SK-N-SH treated with all-trans-retinoic acid at 6 μM for 48 hours (cell line): ENCODE measurements around the gene CPAMD8.

Source experiments
- BACH2 ChIP-seq: fragments of 250-450 bp; sonication (Bioruptor Pico); IDR thresholded peaks from 2 replicates; pipeline ENCODE4 v1.9.0; 2021; ENCODE audit warnings: mild to moderate bottlenecking, borderline replicate concordance
- ISL1 ChIP-seq: fragments of 250-450 bp; sonication (Bioruptor Pico); IDR thresholded peaks from 2 replicates; pipeline ENCODE4 v2.1.2; 2022; ENCODE audit warnings: mild to moderate bottlenecking, moderate library complexity
- OSR1 ChIP-seq: fragments of 250-450 bp; sonication (Bioruptor Pico); IDR thresholded peaks from 2 replicates; pipeline ENCODE4 v1.8.0; 2022; ENCODE audit warnings: moderate library complexity, mild to moderate bottlenecking, inconsistent platforms
- RARB ChIP-seq: fragments of 250-450 bp; sonication (Bioruptor Pico); IDR thresholded peaks from 2 replicates; pipeline ENCODE4 v1.8.0; 2021; ENCODE audit warnings: mild to moderate bottlenecking, moderate library complexity
- TCF4 ChIP-seq: fragments of 250-450 bp; sonication (Bioruptor Pico); IDR thresholded peaks from 2 replicates; pipeline ENCODE4 v1.8.0; 2021; ENCODE audit warnings: mild to moderate bottlenecking, moderate library complexity, borderline replicate concordance
- ZC3H10 ChIP-seq: fragments of 250-450 bp; sonication (Bioruptor Pico); IDR thresholded peaks from 2 replicates; pipeline ENCODE4 v1.5.1; 2021; ENCODE audit warnings: mild to moderate bottlenecking, moderate library complexity
- ZFP3 ChIP-seq: fragments of 250-450 bp; sonication (Bioruptor Pico); IDR thresholded peaks from 2 replicates; pipeline ENCODE4 v1.5.0; 2020; ENCODE audit warnings: mild to moderate bottlenecking, moderate library complexity
- ZFP30 ChIP-seq: fragments of 450-650 bp; formaldehyde crosslinking; IDR thresholded peaks from 2 replicates; pipeline ENCODE4 v1.5.0; 2022; ENCODE audit warnings: mild to moderate bottlenecking, moderate library complexity
- ZNF565 ChIP-seq: fragments of 450-650 bp; formaldehyde crosslinking; conservative IDR thresholded peaks from 2 replicates; pipeline ENCODE4 v1.5.0; 2020; ENCODE audit warnings: low read depth, mild to moderate bottlenecking, moderate library complexity
- ZNF70 ChIP-seq: fragments of 450-650 bp; formaldehyde crosslinking; IDR thresholded peaks from 2 replicates; pipeline ENCODE4 v1.5.0; 2020; ENCODE audit warnings: mild to moderate bottlenecking, moderate library complexity
- ZNF8 ChIP-seq: fragments of 450-650 bp; formaldehyde crosslinking; IDR thresholded peaks from 2 replicates; pipeline ENCODE4 v1.5.0; 2020; ENCODE audit warnings: mild to moderate bottlenecking, moderate library complexity
- TF ChIP-seq, protein P1 (sequence below): fragments of 250-450 bp; sonication (Bioruptor Pico); IDR thresholded peaks from 2 replicates; pipeline ENCODE4 v1.8.0; 2020; ENCODE audit warnings: mild to moderate bottlenecking, moderate library complexity, borderline replicate concordance
- TF ChIP-seq, protein P2 (sequence below): fragments of 250-450 bp; sonication (Bioruptor Pico); IDR thresholded peaks from 2 replicates; pipeline ENCODE4 v1.5.0; 2020; ENCODE audit warnings: mild to moderate bottlenecking, moderate library complexity
- TF ChIP-seq, protein P3 (sequence below): fragments of 250-450 bp; sonication (Bioruptor Pico); IDR thresholded peaks from 2 replicates; pipeline ENCODE4 v1.5.1; 2020; ENCODE audit warnings: low read depth, mild to moderate bottlenecking, moderate library complexity

DNA sequence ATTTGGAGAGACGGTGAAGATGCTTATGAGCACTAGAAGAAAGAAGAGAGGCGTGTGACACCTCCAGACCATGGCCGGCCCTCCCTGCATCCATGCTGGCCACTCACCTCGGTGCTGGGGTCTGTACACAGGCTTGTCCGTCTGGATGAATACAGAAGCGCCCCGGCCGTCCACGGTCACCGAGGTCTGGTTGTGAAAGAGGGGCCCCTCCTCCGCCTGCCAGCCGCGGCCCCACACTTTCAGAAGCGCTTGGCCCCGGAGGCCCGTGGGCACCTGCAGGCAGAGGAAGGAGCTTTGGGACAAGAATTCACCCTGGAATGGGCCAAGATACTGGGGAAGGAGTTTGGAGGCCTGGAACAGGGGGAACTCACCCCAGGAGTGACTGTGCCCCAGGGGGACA, 15.1 kb downstream of the CPAMD8 start:
- TF ChIP-seq, protein P1, sequence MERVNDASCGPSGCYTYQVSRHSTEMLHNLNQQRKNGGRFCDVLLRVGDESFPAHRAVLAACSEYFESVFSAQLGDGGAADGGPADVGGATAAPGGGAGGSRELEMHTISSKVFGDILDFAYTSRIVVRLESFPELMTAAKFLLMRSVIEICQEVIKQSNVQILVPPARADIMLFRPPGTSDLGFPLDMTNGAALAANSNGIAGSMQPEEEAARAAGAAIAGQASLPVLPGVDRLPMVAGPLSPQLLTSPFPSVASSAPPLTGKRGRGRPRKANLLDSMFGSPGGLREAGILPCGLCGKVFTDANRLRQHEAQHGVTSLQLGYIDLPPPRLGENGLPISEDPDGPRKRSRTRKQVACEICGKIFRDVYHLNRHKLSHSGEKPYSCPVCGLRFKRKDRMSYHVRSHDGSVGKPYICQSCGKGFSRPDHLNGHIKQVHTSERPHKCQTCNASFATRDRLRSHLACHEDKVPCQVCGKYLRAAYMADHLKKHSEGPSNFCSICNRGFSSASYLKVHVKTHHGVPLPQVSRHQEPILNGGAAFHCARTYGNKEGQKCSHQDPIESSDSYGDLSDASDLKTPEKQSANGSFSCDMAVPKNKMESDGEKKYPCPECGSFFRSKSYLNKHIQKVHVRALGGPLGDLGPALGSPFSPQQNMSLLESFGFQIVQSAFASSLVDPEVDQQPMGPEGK: no peak
- TF ChIP-seq RARB: no peak
- no peak for TF ChIP-seq ISL1
- no peak for TF ChIP-seq ZFP3 (CRISPR knock-in tag)
- no peak for TF ChIP-seq OSR1 (CRISPR knock-in tag)
- no peak for TF ChIP-seq ZFP30 (CRISPR knock-in tag)
- TF ChIP-seq, protein P2, sequence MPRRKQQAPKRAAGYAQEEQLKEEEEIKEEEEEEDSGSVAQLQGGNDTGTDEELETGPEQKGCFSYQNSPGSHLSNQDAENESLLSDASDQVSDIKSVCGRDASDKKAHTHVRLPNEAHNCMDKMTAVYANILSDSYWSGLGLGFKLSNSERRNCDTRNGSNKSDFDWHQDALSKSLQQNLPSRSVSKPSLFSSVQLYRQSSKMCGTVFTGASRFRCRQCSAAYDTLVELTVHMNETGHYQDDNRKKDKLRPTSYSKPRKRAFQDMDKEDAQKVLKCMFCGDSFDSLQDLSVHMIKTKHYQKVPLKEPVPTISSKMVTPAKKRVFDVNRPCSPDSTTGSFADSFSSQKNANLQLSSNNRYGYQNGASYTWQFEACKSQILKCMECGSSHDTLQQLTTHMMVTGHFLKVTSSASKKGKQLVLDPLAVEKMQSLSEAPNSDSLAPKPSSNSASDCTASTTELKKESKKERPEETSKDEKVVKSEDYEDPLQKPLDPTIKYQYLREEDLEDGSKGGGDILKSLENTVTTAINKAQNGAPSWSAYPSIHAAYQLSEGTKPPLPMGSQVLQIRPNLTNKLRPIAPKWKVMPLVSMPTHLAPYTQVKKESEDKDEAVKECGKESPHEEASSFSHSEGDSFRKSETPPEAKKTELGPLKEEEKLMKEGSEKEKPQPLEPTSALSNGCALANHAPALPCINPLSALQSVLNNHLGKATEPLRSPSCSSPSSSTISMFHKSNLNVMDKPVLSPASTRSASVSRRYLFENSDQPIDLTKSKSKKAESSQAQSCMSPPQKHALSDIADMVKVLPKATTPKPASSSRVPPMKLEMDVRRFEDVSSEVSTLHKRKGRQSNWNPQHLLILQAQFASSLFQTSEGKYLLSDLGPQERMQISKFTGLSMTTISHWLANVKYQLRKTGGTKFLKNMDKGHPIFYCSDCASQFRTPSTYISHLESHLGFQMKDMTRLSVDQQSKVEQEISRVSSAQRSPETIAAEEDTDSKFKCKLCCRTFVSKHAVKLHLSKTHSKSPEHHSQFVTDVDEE (CRISPR knock-in tag): no peak
- TF ChIP-seq ZNF8 (CRISPR knock-in tag): no peak
- TF ChIP-seq, protein P3, sequence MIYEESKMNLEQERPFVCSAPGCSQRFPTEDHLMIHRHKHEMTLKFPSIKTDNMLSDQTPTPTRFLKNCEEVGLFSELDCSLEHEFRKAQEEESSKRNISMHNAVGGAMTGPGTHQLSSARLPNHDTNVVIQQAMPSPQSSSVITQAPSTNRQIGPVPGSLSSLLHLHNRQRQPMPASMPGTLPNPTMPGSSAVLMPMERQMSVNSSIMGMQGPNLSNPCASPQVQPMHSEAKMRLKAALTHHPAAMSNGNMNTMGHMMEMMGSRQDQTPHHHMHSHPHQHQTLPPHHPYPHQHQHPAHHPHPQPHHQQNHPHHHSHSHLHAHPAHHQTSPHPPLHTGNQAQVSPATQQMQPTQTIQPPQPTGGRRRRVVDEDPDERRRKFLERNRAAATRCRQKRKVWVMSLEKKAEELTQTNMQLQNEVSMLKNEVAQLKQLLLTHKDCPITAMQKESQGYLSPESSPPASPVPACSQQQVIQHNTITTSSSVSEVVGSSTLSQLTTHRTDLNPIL: no peak
- no peak for TF ChIP-seq ZC3H10 (CRISPR knock-in tag)
- TF ChIP-seq TCF4 (CRISPR knock-in tag): no peak
- TF ChIP-seq BACH2 (CRISPR knock-in tag): no peak
- no peak for TF ChIP-seq ZNF70 (CRISPR knock-in tag)
- TF ChIP-seq ZNF565 (CRISPR knock-in tag): no peak
